Measurements from ENCODE around the gene FIBIN.
"Not testable (repeated sequence)": the region's sequence is repeated elsewhere in the genome, so short reads cannot be mapped to it uniquely, and the experiment has no call there.

Gene FIBIN

DNA sequence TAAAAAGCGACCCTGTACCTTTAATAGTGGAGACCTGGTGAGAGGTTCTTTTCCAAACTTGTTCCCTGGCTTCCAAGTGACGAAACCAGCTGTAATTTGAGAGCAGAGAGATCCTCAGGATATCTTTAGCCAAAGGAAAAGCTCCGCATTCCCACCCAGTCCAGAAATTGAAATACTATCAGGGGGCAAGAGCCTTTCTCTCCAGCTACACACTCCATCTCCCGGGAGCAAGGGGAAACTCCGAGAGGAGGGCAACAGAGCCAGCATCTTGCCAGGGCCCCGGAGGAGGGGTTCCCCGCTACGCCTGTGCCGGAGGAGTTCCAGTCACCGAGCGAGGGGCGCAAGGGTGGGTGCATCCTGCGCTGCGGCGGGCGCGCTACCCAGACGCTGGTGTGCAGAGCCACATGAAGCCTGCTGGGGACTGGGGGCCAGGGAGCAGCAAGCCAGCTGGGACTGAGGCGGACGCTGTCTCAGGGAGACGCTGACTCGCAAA lies at the start of gene FIBIN:
FIBIN (plus strand) TSS at position 148 of the 493 bp plus-strand sequence. CDS start 415 bp downstream, outside the sequence.
- no peak for DNase-seq

DNA sequence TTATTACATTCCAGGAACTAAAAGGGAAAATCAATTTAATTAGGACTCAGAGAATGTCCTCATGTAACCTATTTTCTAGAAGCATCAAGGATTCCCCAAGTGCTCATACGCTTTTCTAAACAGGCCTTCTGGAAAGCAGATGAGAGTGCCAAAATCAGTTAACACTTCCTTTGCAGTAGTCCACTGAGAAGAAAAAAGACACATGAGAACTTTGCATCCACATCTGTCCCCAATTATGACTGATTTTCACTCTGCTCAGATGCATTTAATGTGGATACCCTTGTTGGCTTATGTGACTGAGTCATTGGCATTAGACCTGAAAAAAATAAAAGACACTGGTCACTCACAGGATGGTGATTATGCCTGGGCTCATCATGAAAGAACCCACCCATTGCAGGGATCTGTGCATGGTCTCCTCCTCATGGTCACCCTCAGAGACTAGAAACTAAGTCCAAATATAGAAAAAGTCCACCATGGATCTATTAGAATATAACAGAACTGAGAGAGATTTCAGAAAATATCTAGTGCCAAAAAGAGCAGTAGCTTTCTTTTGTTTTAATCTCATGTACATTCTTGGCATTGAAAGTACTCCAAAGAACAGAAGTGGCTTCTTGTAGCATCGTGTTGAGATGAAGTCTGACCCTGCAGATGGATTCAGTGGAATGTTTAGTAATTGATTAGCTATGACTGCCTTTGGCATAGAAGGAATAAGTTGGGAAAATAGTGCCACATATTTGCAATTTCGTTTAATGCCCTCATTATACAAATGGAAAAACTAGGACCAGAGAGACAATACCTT lies 48.8 kb upstream of the FIBIN start:
- no peak for DNase-seq

DNA sequence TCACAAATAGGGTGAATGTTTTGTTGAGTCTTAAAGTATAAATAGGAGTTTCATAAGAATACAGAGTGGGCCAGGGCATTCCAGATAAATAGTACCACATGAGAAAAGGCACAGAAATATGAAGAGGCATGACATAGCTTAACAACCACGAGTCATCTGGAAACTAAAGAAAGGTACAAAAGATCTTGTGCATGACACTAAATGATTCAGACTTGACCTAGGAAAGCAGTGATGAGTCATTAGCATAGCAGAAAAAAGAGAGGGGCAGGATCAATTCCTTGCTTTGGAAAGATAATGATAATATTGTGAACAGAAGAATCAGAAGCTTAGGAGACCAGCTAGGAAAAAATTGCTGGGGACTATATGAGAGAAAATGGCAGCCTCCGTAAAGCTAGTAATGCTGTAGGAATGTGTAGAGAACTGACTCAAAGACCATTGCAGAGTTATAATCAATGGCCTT lies 47.6 kb upstream of the FIBIN start:
- DNase-seq, result no peak

DNA sequence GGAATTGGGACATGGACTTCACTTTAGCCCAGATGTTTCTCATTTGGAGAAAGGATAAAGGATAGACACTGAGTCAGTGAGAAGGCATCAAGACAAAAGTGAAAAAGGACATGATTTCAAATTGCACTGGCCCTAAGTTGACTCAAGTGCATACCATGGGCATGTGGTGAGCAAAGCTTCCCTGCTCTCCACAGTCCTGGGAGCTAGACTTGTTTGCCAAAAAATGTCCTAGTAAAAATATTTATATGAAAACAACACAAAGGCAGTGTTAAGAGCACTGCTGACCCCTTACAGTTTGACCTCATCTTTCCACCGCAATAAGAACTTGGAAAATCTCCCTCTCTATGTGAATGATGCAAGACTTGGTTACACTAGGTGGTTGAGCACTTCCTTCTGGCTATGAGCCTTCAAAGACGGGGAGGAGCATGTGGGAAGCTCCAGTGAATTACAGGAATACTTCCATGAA lies 46.5 kb upstream of the FIBIN start:
- DNase-seq, result no peak

DNA sequence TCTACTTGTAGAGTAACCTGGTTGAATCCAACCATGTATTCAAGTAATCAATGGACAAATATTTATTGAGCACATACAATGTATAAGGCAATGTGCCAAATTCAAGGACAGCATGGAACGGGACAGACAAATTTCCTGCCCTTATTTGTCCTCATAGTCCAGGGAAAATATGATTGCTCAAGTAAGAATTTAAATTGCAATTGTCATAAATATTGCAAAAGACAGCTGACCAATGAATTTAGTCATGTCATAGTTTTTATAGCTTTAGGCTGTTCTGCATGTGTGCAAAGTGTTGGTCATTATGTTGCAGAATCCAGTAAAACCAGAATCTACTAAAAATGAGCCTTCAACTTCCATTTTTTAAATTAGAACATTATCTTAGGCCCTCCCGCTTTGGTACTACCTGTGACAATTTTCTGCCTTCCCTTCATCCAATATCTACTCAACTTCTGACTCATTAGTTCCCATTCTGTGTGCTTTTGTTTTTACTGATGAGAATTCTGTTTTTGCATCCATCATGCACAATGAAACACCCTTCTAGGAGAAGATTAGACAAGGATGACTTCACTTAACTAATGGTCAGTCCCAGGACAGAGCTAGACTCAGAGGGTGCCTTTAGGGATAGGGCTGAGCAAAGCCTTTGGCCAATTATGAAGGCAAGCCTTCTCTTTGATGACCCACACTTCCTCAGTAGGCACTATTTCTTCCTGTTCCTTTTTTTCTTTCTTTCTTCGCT lies 45.8 kb upstream of the FIBIN start:
- no peak for DNase-seq

DNA sequence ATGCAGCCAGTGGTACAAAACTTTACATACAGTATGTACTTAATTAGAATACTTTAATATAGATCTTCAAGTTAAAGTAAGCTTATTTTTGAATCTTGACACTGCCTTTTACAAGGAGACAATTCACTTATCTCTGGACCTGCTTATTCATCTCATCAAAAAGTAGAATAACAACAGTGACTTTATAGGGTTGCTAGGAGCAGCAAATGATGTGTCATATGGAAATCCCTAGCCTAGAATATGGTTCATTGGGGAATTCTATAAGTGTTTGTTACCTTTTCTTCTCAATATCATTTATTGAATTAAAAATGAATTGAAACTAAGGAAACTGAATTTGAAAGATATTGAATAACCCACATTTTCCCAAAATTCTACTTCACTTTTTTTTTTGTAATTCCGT lies 45.0 kb upstream of the FIBIN start:
- no peak for DNase-seq

DNA sequence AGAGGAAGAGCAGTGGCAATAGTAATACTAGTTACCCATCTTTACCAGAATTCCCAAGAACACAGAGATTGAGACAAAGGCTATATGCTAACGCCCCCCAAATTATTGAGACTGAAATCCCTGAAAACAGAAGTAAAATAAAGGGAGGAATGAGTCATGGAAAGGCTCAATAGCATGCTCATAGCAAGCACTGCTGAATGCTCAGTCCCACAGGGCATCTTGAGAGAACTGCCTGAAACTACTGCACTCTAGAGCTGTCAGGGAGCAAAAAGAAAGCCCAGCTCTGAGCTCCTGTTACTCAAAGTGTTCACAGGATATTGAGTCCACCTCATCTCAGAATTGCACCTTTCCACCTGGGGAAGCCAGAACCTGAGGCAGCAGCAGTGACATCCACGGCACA lies 44.1 kb upstream of the FIBIN start:
- no peak for DNase-seq

DNA sequence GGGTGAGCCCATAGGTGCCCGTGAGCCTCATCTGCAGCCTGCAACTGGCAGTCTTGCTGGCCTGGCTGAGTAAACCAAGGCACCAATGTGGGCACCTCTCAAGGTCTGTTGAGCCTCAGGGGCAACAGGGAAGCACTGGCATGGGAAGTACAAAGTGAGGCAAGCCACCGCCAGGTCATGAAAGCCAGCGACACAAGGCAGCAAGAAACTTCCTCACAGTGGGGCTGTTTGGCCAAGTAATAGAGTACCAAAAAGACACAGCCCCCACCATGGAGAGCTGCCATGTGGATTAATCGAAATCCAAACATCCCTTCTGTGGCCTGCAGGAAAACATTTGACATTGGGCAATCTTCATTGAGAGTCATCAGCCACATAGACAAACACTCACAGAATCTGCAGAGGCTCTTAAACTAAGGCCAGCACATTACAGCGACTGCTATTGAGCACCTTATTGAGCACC lies 43.6 kb upstream of the FIBIN start:
- DNase-seq, result no peak

DNA sequence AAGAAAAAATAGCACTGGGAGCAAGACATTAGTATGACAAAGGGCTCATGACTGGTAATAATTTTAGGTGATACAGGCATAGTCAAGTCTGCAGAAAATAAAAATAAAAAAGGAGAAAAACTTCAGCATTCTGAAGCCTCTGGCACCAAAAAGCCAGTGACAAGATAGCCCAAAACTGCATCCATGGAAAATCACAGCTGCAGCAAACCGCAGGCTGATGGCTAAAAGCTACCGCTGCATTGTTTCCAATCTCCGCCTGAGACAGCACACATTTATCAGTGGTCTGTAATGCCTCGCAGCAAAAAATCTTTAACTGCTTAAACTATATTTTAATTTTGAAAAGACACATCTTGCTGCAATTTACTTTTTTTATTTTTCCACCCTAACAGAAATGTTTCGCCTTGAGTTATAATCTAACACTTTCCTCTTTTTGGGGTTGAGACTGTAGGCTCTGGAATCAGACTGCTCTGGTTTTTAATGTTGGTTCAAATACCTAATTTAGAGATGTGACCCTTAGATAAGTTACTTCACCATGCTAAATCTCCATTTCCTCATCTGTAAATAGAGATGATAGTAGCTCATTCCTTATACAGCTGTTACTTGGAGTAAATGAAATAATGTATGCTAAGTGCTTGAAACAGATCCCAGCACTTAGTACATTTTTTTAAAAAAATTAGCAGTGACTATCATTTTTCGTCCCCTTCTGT lies 42.0 kb upstream of the FIBIN start:
- no peak for DNase-seq

DNA sequence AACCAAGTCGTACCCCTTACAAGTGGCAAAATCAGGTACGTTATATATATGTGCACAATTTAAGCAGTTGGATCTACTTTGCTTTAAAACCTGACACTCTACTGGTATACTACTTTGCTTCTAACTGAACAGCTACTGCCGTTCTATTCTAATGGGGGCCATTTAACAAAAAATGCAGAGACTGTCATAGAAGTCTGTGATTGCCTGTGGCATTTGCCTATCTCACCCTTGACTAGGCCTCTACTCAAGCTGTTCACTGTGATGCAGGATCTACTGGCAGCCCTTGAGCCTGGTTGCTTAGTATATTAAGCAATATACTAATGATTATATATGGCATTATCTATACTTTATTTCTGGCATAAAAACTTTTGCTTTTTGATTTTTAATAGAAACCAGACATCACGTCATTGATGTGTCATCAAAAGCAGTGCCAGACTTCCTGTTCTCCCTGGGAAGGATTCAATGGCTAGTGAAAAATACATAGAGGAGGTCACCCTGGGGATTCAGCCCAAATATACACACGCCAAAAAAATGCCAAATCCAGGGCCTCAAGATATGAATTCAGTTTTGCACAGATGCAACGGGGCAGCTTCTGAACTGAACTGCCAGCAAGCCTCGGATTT lies 40.0 kb upstream of the FIBIN start:
- DNase-seq, result no peak

DNA sequence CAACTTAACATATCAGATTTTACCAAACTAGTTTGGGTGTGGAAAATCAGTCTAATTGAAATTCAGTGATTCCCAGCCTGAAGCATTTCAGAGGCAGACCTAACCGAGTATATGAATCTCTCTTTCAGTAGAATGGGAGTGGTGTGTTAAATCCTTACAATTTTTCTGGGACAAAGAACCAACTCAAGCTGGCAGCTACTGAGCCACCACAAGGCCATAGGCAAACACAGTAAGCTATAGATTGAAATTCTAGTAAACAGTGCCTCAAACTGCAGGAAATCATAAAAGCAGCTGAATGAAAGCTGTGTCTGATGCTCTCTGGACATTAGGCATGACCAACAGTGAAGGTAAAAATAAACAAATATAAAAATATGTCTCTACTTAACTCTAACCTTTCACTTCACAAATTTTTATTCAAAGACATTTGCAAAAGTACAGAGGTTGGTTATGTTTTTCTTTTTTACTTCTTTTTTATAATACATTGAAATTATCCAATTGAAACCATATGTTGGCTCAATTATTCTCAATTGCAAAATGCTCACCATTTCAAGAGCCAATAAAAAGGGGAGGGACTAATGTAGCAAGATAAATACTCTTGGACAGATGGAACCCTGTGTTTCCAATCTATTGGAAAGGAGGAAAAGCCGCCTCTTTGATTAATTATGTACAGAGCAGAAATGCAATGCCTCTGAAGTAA lies 35.8 kb upstream of the FIBIN start:
- DNase-seq, result no peak

DNA sequence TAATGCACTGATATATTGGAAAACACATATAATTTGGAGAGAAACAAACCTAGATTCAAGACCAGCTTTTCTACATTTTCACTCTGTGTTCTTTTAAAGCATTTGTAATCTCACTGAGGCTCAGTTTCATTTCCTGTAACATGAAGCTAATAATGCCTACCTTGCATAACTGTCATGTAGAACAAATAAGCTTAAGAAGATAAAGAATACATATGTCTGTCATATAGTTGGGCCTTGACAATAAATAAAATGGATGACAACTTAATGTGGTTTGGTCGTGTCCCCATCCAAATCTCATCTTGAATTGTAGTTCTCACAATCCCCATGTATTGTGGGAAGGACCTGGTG lies 35.2 kb upstream of the FIBIN start:
- DNase-seq, result no peak

DNA sequence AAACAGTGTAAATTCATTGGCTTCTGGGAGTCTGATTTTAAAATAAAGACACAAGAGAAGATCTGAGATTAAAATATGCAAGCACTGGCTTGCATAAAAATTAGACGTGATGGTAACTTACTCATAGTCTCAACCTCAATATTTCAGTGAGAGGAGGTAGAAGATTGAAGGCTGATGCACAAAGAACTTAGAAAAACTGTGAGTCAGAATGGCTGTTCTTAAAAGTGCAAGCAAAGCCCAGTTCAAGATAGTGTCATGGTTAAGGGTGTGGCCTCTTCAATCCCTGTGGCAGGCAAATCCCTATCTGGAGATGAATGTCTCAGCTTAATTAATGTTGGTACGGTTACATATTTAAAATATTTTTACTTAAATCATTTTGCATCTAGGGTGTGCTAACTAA lies 33.6 kb upstream of the FIBIN start:
- DNase-seq, result no peak

DNA sequence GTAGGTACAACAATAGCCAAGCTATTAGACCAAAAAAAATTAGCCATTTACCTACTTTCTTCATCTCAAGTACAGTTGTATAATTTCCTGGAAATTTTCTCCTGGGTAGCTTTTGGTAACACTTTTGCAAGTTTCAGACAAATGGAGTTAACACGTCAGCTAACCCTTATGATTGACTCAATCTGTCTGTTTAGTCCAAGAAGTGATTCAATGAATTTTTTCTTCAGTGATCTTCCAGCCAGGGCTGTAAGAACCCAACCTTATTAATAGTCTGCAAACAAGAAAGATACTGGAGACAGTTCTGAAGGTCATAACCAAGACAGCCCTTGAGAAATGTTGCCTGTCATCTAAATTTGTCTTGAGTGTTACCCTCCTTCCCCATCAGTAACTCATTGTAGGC lies 30.1 kb upstream of the FIBIN start:
- DNase-seq, result no peak

DNA sequence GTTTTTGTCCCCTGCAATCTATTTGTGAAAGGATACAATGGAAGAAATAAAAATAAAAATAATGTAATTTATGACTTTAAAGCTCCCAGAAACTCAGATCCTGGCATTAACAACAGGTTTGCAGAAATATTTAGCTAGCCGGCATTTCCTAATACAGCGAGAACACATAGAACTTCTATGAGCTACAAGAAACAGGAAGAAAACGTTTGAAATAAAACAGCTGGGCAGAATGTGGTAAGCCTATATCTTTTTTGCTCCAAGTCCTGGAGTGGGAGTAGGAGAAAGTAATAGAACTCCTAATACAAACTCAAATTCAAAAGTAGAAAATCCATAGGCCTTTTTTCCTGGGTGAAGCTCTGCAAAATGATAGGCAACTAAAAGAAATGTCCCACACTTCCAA lies 29.6 kb upstream of the FIBIN start:
- peak; percentile 42 for DNase-seq

DNA sequence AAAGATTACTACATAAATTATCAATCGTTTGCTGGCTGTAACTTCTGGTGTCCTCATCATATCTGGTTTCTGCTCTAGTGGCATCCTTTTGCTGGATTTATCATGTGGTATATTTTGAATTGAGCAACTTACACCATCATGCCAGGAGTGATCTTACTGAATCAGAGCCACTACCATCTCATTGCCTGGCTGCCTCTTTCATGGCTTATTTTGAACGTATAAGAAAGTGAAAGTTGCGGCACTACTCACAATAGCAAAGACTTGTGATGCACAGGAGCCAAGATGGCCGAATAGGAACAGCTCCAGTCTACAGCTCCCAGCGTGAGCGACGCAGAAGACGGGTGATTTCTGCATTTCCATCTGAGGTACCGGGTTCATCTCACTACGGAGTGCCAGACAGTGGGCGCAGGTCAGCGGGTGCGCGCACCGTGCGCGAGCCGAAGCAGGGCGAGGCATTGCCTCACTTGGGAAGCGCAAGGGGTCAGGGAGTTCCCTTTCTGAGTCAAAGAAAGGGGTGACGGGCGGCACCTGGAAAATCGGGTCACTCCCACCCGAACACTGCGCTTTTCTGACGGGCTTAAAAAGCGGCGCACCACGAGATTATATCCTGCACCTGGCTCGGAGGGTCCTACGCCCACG lies 28.9 kb upstream of the FIBIN start:
- peak; percentile 56 for DNase-seq

DNA sequence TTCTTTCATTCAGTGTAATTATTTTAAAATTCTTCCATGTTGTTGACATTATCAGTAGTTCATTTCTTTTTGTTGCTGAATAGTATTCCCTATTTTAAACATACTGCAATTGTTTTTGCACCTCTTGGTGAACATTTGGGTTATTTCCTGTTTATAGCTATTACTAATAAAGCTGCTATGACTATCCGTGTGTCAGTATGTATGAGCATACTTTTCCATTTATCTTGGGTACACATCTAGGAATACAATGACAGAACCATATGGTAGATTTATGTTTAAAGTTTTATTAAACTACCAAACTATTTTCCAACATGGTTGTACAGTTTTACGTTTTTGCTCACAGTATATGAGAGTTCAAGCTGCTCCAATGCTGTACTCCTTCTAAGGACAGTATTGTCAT lies 22.0 kb upstream of the FIBIN start:
- DNase-seq, result no peak

DNA sequence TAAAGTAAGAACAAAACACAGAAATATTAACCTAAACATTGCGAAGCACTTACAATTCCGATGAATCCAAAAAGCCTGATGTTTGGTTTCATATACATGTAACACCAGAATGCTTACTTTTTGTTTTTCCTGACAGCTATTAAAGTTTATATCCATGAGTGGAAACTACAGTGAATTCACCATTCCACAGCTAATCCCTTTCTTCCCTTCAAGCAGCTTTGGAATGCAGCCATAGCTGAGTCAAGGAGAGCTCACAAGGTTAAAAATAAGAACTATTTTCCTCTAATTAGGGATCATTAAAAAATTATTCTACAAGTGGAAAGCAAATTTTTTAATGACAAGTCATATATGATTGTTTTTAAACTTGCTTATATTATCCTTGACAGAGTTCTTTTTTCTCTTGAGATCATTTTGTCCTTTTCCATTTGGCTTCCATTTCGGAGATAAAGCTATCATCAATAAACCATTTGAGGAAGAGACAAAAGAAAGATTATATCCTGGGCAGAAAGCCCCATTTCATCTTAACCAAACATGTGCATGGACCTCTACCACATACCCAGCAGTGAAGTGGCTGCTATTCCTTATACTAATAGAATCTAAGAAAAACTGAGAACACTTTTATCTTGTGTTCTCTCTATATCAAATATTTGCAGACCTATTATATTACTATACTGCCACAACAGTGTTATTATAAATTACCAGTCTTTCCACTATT lies 19.7 kb upstream of the FIBIN start:
- no peak for DNase-seq

DNA sequence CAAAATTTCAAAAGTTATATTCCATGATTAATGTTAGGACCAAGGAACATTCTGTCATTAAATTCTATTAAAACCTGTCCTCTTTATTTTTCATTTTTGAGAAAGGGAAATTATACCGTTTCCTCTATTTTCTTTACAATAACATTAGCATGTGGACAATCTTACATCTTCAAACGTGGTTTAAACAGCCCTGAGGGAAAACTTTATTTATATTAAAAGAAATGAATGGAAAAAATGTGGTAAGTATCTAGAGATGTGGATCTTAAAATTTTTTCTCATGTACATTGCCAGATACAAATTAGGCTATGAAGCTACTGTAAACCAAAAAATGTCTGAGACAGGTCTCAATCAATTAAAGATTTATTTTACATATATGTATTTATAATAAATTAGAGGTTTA lies 18.9 kb upstream of the FIBIN start:
- DNase-seq, result no peak

DNA sequence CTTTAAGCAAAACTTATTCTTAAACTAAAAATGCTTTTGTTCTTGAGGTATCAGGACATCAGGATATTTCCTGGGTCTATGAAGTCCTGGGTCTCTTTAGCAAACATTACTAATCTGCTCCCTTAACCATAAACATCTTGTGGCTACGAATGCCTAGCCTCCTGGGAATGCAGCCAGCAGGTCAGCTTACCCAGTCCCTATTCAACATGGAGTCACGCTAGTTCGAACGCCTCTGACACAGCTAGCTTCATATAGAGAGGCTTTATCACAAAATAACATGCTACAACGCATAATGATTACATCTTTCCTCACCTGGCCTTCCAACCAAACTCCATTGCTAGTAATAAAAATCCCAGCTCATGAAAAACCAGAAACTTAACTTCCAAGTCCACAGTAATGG lies 17.5 kb upstream of the FIBIN start:
- DNase-seq, result no peak

DNA sequence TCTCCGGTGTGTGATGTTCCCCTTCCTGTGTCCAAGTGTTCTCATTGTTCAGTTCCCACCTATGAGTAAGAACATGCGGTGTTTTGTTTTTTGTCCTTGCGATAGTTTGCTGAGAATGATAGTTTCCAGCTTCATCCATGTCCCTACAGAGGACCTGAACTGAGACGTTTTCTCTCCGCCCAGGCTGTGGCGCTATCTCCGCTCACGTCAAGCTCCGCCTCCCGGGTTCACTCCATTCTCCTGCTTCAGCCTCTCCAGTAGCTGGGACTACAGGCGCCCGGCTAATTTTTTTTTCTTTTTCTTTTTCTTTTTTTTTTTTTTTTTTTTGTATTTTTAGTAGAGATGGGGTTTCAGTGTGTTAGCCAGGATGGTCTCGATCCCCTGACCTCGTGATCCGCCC lies 16.7 kb upstream of the FIBIN start:
- not testable (repeated sequence) for DNase-seq

All from NCI-H1105 treated with DMSO at 0.1 percent for 48 hours (cell line).